Astrocyte (in vitro differentiated cells and primary cell): ENCODE measurements around the gene PRKCG. TPM values are rescaled to one million over a fixed set of nuclear protein-coding genes. Genes with fewer than 3 reads are reported as not detected.

Source experiments
- DNase-seq: peaks from one replicate; pipeline ENCODE4 v3.0.0-alpha.2; 2010; ENCODE audit warnings: low read depth
- FAIRE-seq: peaks from 2 replicates; lab custom pipeline; 2011; peaks lifted over from hg19 to GRCh38; lab: Jason Lieb, UNC
- H2AFZ ChIP-seq: 2 replicates; pipeline ENCODE4 v1.6.0; 2012; ENCODE audit warnings: low read depth, low read length, inconsistent platforms
- H3K27ac ChIP-seq: 2 replicates; pipeline ENCODE4 v1.5.1; 2011; ENCODE audit warnings: low read depth, low read length, inconsistent platforms
- H3K27me3 ChIP-seq: 2 replicates; pipeline ENCODE4 v1.6.0; 2011; ENCODE audit warnings: low read length, inconsistent platforms; ENCODE audit not compliant: insufficient read depth
- H3K36me3 ChIP-seq: 2 replicates; pipeline ENCODE4 v1.5.1; 2011; ENCODE audit warnings: low read length, inconsistent platforms; ENCODE audit not compliant: insufficient read depth
- H3K4me1 ChIP-seq: 2 replicates; pipeline ENCODE4 v1.5.1; 2011; ENCODE audit warnings: low read length, inconsistent platforms; ENCODE audit not compliant: insufficient read depth
- H3K4me2 ChIP-seq: 2 replicates; pipeline ENCODE4 v1.6.0; 2012; ENCODE audit warnings: low read length, inconsistent platforms
- H3K4me3 ChIP-seq: 2 replicates; pipeline ENCODE4 v1.5.1; 2011; ENCODE audit warnings: low read depth, mild to moderate bottlenecking, low read length, inconsistent platforms; ENCODE audit not compliant: insufficient read depth
- H3K79me2 ChIP-seq: 2 replicates; pipeline ENCODE4 v1.6.0; 2012; ENCODE audit warnings: mild to moderate bottlenecking, low read length, inconsistent platforms; ENCODE audit not compliant: insufficient read depth
- H3K9ac ChIP-seq: 2 replicates; pipeline ENCODE4 v1.6.0; 2012; ENCODE audit warnings: mild to moderate bottlenecking, low read length, inconsistent platforms
- H3K9me3 ChIP-seq: 2 replicates; pipeline ENCODE4 v1.5.1; 2012; ENCODE audit warnings: low read depth, mild to moderate bottlenecking, low read length, inconsistent platforms; ENCODE audit not compliant: insufficient read depth
- H4K20me1 ChIP-seq: 2 replicates; pipeline ENCODE4 v1.6.0; 2012; ENCODE audit warnings: low read length, inconsistent platforms; ENCODE audit not compliant: insufficient read depth
- H3K27ac Mint-ChIP-seq: one replicate; pipeline ENCODE4 v1.8.0; 2021; ENCODE audit warnings: mild to moderate bottlenecking, mixed read lengths; ENCODE audit not compliant: unreplicated experiment
- H3K27me3 Mint-ChIP-seq: one replicate; pipeline ENCODE4 v1.8.0; 2021; ENCODE audit warnings: low read depth, mixed read lengths; ENCODE audit not compliant: unreplicated experiment
- H3K36me3 Mint-ChIP-seq: one replicate; pipeline ENCODE4 v1.8.0; 2021; ENCODE audit warnings: low read depth, mixed read lengths; ENCODE audit not compliant: unreplicated experiment
- H3K4me1 Mint-ChIP-seq: one replicate; pipeline ENCODE4 v1.8.0; 2021; ENCODE audit warnings: low read depth, mixed read lengths; ENCODE audit not compliant: unreplicated experiment
- H3K4me3 Mint-ChIP-seq: one replicate; pipeline ENCODE4 v1.8.0; 2021; ENCODE audit warnings: mild to moderate bottlenecking, moderate library complexity, mixed read lengths; ENCODE audit not compliant: unreplicated experiment
- H3K9me3 Mint-ChIP-seq: one replicate; pipeline ENCODE4 v1.8.0; 2021; ENCODE audit warnings: mild to moderate bottlenecking, mixed read lengths; ENCODE audit not compliant: unreplicated experiment
- CTCF ChIP-seq: IDR thresholded peaks from 2 replicates; pipeline ENCODE4 v1.5.1; 2011; ENCODE audit warnings: low read depth, mild to moderate bottlenecking, inconsistent platforms, low read length, moderate library complexity; ENCODE audit not compliant: insufficient read depth
- EZH2 ChIP-seq: IDR thresholded peaks from 2 replicates; pipeline ENCODE4 v1.6.1; 2012; ENCODE audit warnings: mild to moderate bottlenecking, low read length, inconsistent platforms; ENCODE audit not compliant: insufficient read depth
- total RNA-seq: library from RNA; stranded (reverse); gene quantifications from 2 replicates; pipeline ENCODE4 v1.2.1, GENCODE V29; 2021

Gene PRKCG
- total RNA-seq, 1 donor from 2014 or later, result 0.41 TPM

GRCh38 chr19:53844849-53845246, 37.1 kb upstream of the PRKCG start:
- Histone ChIP-seq H3K4me3 (no peak overlapping the region), H3K9me3 (no peaks in the 10 kb centered on the region), H3K4me1 (peaks cover 12% of the 10 kb centered on the region), H3K79me2 (no peaks in the 10 kb centered on the region), H2AFZ (no peak overlapping the region), H3K27ac (no peak overlapping the region), H3K9ac (no peak overlapping the region), H3K27me3 (no peaks in the 10 kb centered on the region), H3K4me2 (no peak overlapping the region), H4K20me1 (no peaks in the 10 kb centered on the region), H3K36me3 (no peaks in the 10 kb centered on the region)
- Mint-ChIP-seq H3K36me3 (no peaks in the 10 kb centered on the region), H3K9me3 (no peaks in the 10 kb centered on the region), H3K4me1 (peaks cover 3% of the 10 kb centered on the region), H3K4me3 (no peak overlapping the region), H3K27ac (no peak overlapping the region), H3K27me3 (no peaks in the 10 kb centered on the region)
- DNase-seq (no peak), FAIRE-seq (no peak)
- TF ChIP-seq CTCF, result no peak
- no peak for TF ChIP-seq EZH2

GRCh38 chr19:53847555-53847954, 34.4 kb upstream of the PRKCG start:
- Histone ChIP-seq H3K27me3 (no peaks in the 10 kb centered on the region), H2AFZ (no peak overlapping the region), H3K9ac (no peak overlapping the region), H3K4me2 (no peak overlapping the region), H3K4me1 (peaks cover 12% of the 10 kb centered on the region), H3K9me3 (no peaks in the 10 kb centered on the region), H3K79me2 (no peaks in the 10 kb centered on the region), H3K4me3 (no peak overlapping the region), H3K36me3 (no peaks in the 10 kb centered on the region), H3K27ac (no peak overlapping the region), H4K20me1 (no peaks in the 10 kb centered on the region)
- Mint-ChIP-seq H3K4me3 (no peak overlapping the region), H3K27ac (no peak overlapping the region), H3K4me1 (no peaks in the 10 kb centered on the region), H3K36me3 (no peaks in the 10 kb centered on the region), H3K27me3 (peaks cover 3% of the 10 kb centered on the region), H3K9me3 (no peaks in the 10 kb centered on the region)
- DNase-seq (no peak), FAIRE-seq (no peak)
- TF ChIP-seq EZH2, result no peak
- TF ChIP-seq CTCF, result no peak

GRCh38 chr19:53849237-53849676, 32.7 kb upstream of the PRKCG start:
- Mint-ChIP-seq H3K9me3 (no peaks in the 10 kb centered on the region), H3K36me3 (no peaks in the 10 kb centered on the region), H3K27me3 (peaks cover 3% of the 10 kb centered on the region), H3K4me1 (no peaks in the 10 kb centered on the region), H3K4me3 (no peak overlapping the region), H3K27ac (peak overlapping the region; percentile 19)
- H3K79me2 ChIP-seq, result no peaks in the 10 kb centered on the region
- no peaks in the 10 kb centered on the region for H3K36me3 ChIP-seq
- peak overlapping the region; percentile 72 for H3K4me2 ChIP-seq
- DNase-seq (peak; percentile 72), FAIRE-seq (peak; percentile 79)
- no peaks in the 10 kb centered on the region for H3K9me3 ChIP-seq
- peak overlapping the region; percentile 45 for H2AFZ ChIP-seq
- TF ChIP-seq EZH2 (no peak), CTCF (no peak)
- no peaks in the 10 kb centered on the region for H3K27me3 ChIP-seq
- H3K4me3 ChIP-seq, result peak overlapping the region; percentile 29
- no peaks in the 10 kb centered on the region for H4K20me1 ChIP-seq
- peak overlapping the region; percentile 43 for H3K27ac ChIP-seq
- H3K9ac ChIP-seq, result peak overlapping the region; percentile 40
- H3K4me1 ChIP-seq, result peaks cover 12% of the 10 kb centered on the region
